HG03571 (cell line): ENCODE measurements around the gene PERM1.
"Not testable (repeated sequence)": the region's sequence is repeated elsewhere in the genome, so short reads cannot be mapped to it uniquely, and the experiment has no call there.

ENCODE experiments used
- ATAC-seq: cut with Tn5 transposase; IDR thresholded peaks from one replicate; pipeline ENCODE4 v1.9.1; 2021; ENCODE audit not compliant: unreplicated experiment

Gene PERM1

GRCh38 chr1:1014799-1015681 is 33.1 kb upstream of the PERM1 start:
- no peak for ATAC-seq

GRCh38 chr1:1013922-1014648 is 32.2 kb upstream of the PERM1 start:
- ATAC-seq: no peak

GRCh38 chr1:1013105-1013921 is 31.4 kb upstream of the PERM1 start, which contains the start of gene ISG15:
ISG15 (plus strand) TSS chr1:1013497; CDS start chr1:1013574, 77 bp downstream.
- ATAC-seq: peak; percentile 87

- ATAC-seq: peak; percentile 2
These were observed 30.8 kb upstream of the PERM1 start for GRCh38 chr1:1012736-1013104.

GRCh38 chr1:1011396-1011949 is 29.6 kb upstream of the PERM1 start:
- no peak for ATAC-seq

- ATAC-seq: not testable (repeated sequence)
These were observed 28.2 kb upstream of the PERM1 start for GRCh38 chr1:1010131-1010530.

- ATAC-seq: no peak
These were observed 24.6 kb upstream of the PERM1 start for GRCh38 chr1:1006305-1007159.

- no peak for ATAC-seq
These were observed 23.9 kb upstream of the PERM1 start for GRCh38 chr1:1005774-1006304.

GRCh38 chr1:1004780-1005697 is 23.1 kb upstream of the PERM1 start:
- no peak for ATAC-seq

- ATAC-seq: no peak
These were observed 22.5 kb upstream of the PERM1 start for GRCh38 chr1:1004420-1004779.

- no peak for ATAC-seq
These were observed 21.9 kb upstream of the PERM1 start for GRCh38 chr1:1003618-1004419.

- ATAC-seq: no peak
These were observed 19.3 kb upstream of the PERM1 start for GRCh38 chr1:1001057-1001783.

- ATAC-seq: no peak
These were observed 18.6 kb upstream of the PERM1 start for GRCh38 chr1:1000357-1001056.

GRCh38 chr1:999725-1000356 is 17.9 kb upstream of the PERM1 start, which contains the start of gene HES4:
HES4 (minus strand) TSS chr1:1000097; CDS start chr1:999973, 124 bp downstream.
- ATAC-seq: no peak

GRCh38 chr1:998995-999724 is 17.3 kb upstream of the PERM1 start:
- ATAC-seq: no peak

- ATAC-seq: no peak
These were observed 16.8 kb upstream of the PERM1 start for GRCh38 chr1:998745-998994.
